ENCODE data around the gene SMC1B.

DNA sequence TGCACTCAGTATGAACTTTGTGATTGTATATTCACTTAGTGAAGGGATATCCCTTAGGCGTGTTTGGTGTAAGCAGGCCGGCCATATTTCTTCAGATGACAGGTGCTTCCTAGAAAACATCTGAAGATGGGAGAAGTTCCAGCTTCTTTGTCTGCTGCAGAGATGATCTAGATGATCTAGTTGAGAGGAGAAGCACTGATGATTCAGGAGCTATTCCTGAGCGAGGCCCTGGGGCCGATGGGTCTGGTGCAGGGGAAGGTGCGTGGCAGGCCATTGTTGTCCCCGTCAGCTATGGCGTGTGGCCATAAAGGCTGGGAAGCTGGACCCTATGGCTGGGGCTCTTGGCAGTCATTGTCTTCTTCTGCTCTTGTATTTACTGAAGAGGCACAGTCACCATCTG, 89.7 kb downstream of the SMC1B start:
- no peak for TF ChIP-seq POLR2AphosphoS5 (IDR thresholded peaks at IDR 0.05)
- TF ChIP-seq POLR2A (IDR thresholded peaks at IDR 0.05) = no peak

Data from suprapubic skin (tissue), 4 donors.